Activated CD4-positive, alpha-beta memory T cell treated with anti-CD3 and anti-CD28 coated beads for 36 hours (primary cell): Measurements from ENCODE around the gene CSDE1. TPM values are rescaled to one million over a fixed set of nuclear protein-coding genes. Genes with fewer than 3 reads are reported as not detected.

Source experiments
- CTCF ChIA-PET: fragments of 350-600 bp; sonication (Branson Sonifier 250); formaldehyde crosslinking; loops from one replicate; lab custom pipeline; 2021; ENCODE audit warnings: antibody characterized with exemption, inconsistent platforms; lab: Charles Lee
- POLR2A ChIA-PET: fragments of 350-600 bp; sonication (Branson Sonifier 250); formaldehyde crosslinking; loops from one replicate; lab custom pipeline; 2021; ENCODE audit warnings: antibody characterized with exemption; lab: Charles Lee
- DNase-seq: peaks from one replicate; pipeline ENCODE4 v3.0.0-alpha.2; 2020
- H3K27ac Mint-ChIP-seq: one replicate; pipeline ENCODE4 v1.8.0; 2021; ENCODE audit warnings: mixed read lengths
- H3K27me3 Mint-ChIP-seq: one replicate; pipeline ENCODE4 v1.8.0; 2021; ENCODE audit warnings: mixed read lengths
- H3K36me3 Mint-ChIP-seq: one replicate; pipeline ENCODE4 v1.8.0; 2021; ENCODE audit warnings: mixed read lengths
- H3K4me1 Mint-ChIP-seq: one replicate; pipeline ENCODE4 v1.8.0; 2021; ENCODE audit warnings: low read depth, mixed read lengths
- H3K4me3 Mint-ChIP-seq: one replicate; pipeline ENCODE4 v1.8.0; 2021; ENCODE audit warnings: mild to moderate bottlenecking, mixed read lengths
- H3K9me3 Mint-ChIP-seq: one replicate; pipeline ENCODE4 v1.8.0; 2021; ENCODE audit warnings: mixed read lengths
- intact Hi-C: fragments of 100-400 bp; cut with micrococcal nuclease; formaldehyde crosslinking; loops from one replicate; pipeline ENCODE4 v1.15.1; 2023
- total RNA-seq, 2 experiments: library from RNA; stranded (reverse); gene quantifications; one replicate each; pipeline ENCODE4 v1.2.3, GENCODE V29; 2021

The CSDE1 gene
- total RNA-seq, 2 experiments from 2014 or later, result 452 to 464 TPM

GRCh38 chr1:114746450-114747121 is 11.2 kb downstream of the CSDE1 start:
- peaks cover 53% of the 10 kb centered on the region for H3K36me3 Mint-ChIP-seq
- no peaks in the 10 kb centered on the region for H3K27me3 Mint-ChIP-seq
- peak overlapping the region; percentile 64 for H3K27ac Mint-ChIP-seq
- ChIA-PET POLR2A (interaction anchor here (0.6 to 1.5 kb wide), 2 partner anchors 30 to 1811 kb away, joined by 4 read pairs; partner anchors contain the start of gene NRAS), CTCF (interaction anchor here (0.7 to 1.9 kb wide), 3 partner anchors 10 to 26 kb away, joined by 3 to 7 read pairs (median 5); no protein-coding TSS in a partner anchor)
- intact Hi-C loops, result loop anchor here (1.0 to 2.0 kb wide), 2 partner anchors 11 to 30 kb away; partner anchors contain the start of genes CSDE1 and NRAS
- H3K4me3 Mint-ChIP-seq, result no peak overlapping the region
- H3K4me1 Mint-ChIP-seq, result peaks cover 83% of the 10 kb centered on the region
- peak; percentile 56 for DNase-seq
- no peaks in the 10 kb centered on the region for H3K9me3 Mint-ChIP-seq

GRCh38 chr1:114745291-114745690 is 12.5 kb downstream of the CSDE1 start:
- H3K27ac Mint-ChIP-seq, result peak overlapping the region; percentile 64
- peaks cover 57% of the 10 kb centered on the region for H3K36me3 Mint-ChIP-seq
- ChIA-PET POLR2A (interaction anchor here (1.0 to 1.8 kb wide), 2 partner anchors 8 to 12 kb away, joined by 3 to 12 read pairs; partner anchors contain the start of gene CSDE1), CTCF (interaction anchor here (0.9 kb wide), 1 partner anchor 10 kb away, joined by 3 read pairs; no protein-coding TSS in a partner anchor)
- peak; percentile 24 for DNase-seq
- peaks cover 79% of the 10 kb centered on the region for H3K4me1 Mint-ChIP-seq
- H3K27me3 Mint-ChIP-seq, result no peaks in the 10 kb centered on the region
- intact Hi-C loops, result no loop called here
- H3K4me3 Mint-ChIP-seq, result no peak overlapping the region
- no peaks in the 10 kb centered on the region for H3K9me3 Mint-ChIP-seq

- no peaks in the 10 kb centered on the region for H3K9me3 Mint-ChIP-seq
- H3K4me1 Mint-ChIP-seq, result peaks cover 58% of the 10 kb centered on the region
- DNase-seq, result no peak
- intact Hi-C loops, result no loop called here
- H3K27ac Mint-ChIP-seq, result no peak overlapping the region
- POLR2A ChIA-PET, result no interaction called here
- no peak overlapping the region for H3K4me3 Mint-ChIP-seq
- peaks cover 48% of the 10 kb centered on the region for H3K36me3 Mint-ChIP-seq
- H3K27me3 Mint-ChIP-seq, result no peaks in the 10 kb centered on the region
- CTCF ChIA-PET, result no interaction called here
Measured at GRCh38 chr1:114741963-114742746, 15.6 kb downstream of the CSDE1 start.

GRCh38 chr1:114740331-114740730 is 17.5 kb downstream of the CSDE1 start:
- no peaks in the 10 kb centered on the region for H3K27me3 Mint-ChIP-seq
- no peaks in the 10 kb centered on the region for H3K9me3 Mint-ChIP-seq
- POLR2A ChIA-PET, result no interaction called here
- peaks cover 39% of the 10 kb centered on the region for H3K4me1 Mint-ChIP-seq
- intact Hi-C loops, result no loop called here
- no peak overlapping the region for H3K27ac Mint-ChIP-seq
- no peak overlapping the region for H3K4me3 Mint-ChIP-seq
- no peak for DNase-seq
- CTCF ChIA-PET, result no interaction called here
- H3K36me3 Mint-ChIP-seq, result peaks cover 51% of the 10 kb centered on the region

- Mint-ChIP-seq H3K4me3 (no peak overlapping the region), H3K27ac (no peak overlapping the region), H3K9me3 (no peaks in the 10 kb centered on the region), H3K27me3 (no peaks in the 10 kb centered on the region), H3K36me3 (peaks cover 52% of the 10 kb centered on the region), H3K4me1 (peaks cover 19% of the 10 kb centered on the region)
- POLR2A ChIA-PET, result no interaction called here
- DNase-seq, result no peak
- intact Hi-C loops, result no loop called here
- CTCF ChIA-PET, result no interaction called here
Measured at GRCh38 chr1:114737314-114737849, 20.4 kb downstream of the CSDE1 start.

- Mint-ChIP-seq H3K4me3 (no peak overlapping the region), H3K9me3 (no peaks in the 10 kb centered on the region), H3K4me1 (peaks cover 4% of the 10 kb centered on the region), H3K27me3 (no peaks in the 10 kb centered on the region), H3K27ac (no peak overlapping the region), H3K36me3 (peaks cover 56% of the 10 kb centered on the region)
- intact Hi-C loops, result no loop called here
- CTCF ChIA-PET, result no interaction called here
- no peak for DNase-seq
- POLR2A ChIA-PET, result no interaction called here
Measured at GRCh38 chr1:114735479-114735878, 22.3 kb downstream of the CSDE1 start.

- no peaks in the 10 kb centered on the region for H3K27me3 Mint-ChIP-seq
- H3K9me3 Mint-ChIP-seq, result no peaks in the 10 kb centered on the region
- ChIA-PET CTCF (no interaction called here), POLR2A (no interaction called here)
- H3K36me3 Mint-ChIP-seq, result peaks cover 71% of the 10 kb centered on the region
- intact Hi-C loops, result no loop called here
- no peak overlapping the region for H3K27ac Mint-ChIP-seq
- H3K4me3 Mint-ChIP-seq, result no peak overlapping the region
- no peak for DNase-seq
- H3K4me1 Mint-ChIP-seq, result no peaks in the 10 kb centered on the region
Measured at GRCh38 chr1:114729782-114730181, 28.0 kb downstream of the CSDE1 start.

GRCh38 chr1:114728553-114728952 is 29.2 kb downstream of the CSDE1 start:
- peaks cover 2% of the 10 kb centered on the region for H3K4me1 Mint-ChIP-seq
- H3K27ac Mint-ChIP-seq, result no peak overlapping the region
- H3K9me3 Mint-ChIP-seq, result no peaks in the 10 kb centered on the region
- H3K27me3 Mint-ChIP-seq, result no peaks in the 10 kb centered on the region
- H3K36me3 Mint-ChIP-seq, result peaks cover 71% of the 10 kb centered on the region
- intact Hi-C loops, result no loop called here
- POLR2A ChIA-PET, result no interaction called here
- CTCF ChIA-PET, result no interaction called here
- no peak for DNase-seq
- no peak overlapping the region for H3K4me3 Mint-ChIP-seq

- ChIA-PET CTCF (interaction anchor here (0.9 kb wide), 1 partner anchor 213 kb away, joined by 3 read pairs; no protein-coding TSS in a partner anchor), POLR2A (no interaction called here)
- intact Hi-C loops, result no loop called here
- Mint-ChIP-seq H3K36me3 (peaks cover 70% of the 10 kb centered on the region), H3K4me1 (peaks cover 5% of the 10 kb centered on the region), H3K27ac (no peak overlapping the region), H3K27me3 (no peaks in the 10 kb centered on the region), H3K4me3 (no peak overlapping the region), H3K9me3 (no peaks in the 10 kb centered on the region)
- no peak for DNase-seq
Measured at GRCh38 chr1:114725230-114725629, 32.6 kb downstream of the CSDE1 start.

GRCh38 chr1:114723915-114724314 is 33.9 kb downstream of the CSDE1 start:
- POLR2A ChIA-PET, result no interaction called here
- peak overlapping the region; percentile 61 for H3K27ac Mint-ChIP-seq
- intact Hi-C loops, result no loop called here
- no peak for DNase-seq
- H3K9me3 Mint-ChIP-seq, result no peaks in the 10 kb centered on the region
- H3K4me1 Mint-ChIP-seq, result peaks cover 14% of the 10 kb centered on the region
- H3K27me3 Mint-ChIP-seq, result no peaks in the 10 kb centered on the region
- peaks cover 71% of the 10 kb centered on the region for H3K36me3 Mint-ChIP-seq
- no peak overlapping the region for H3K4me3 Mint-ChIP-seq
- CTCF ChIA-PET, result no interaction called here

GRCh38 chr1:114723457-114723856 is 34.3 kb downstream of the CSDE1 start:
- H3K4me1 Mint-ChIP-seq, result peaks cover 17% of the 10 kb centered on the region
- peaks cover 73% of the 10 kb centered on the region for H3K36me3 Mint-ChIP-seq
- no peaks in the 10 kb centered on the region for H3K27me3 Mint-ChIP-seq
- no peak overlapping the region for H3K4me3 Mint-ChIP-seq
- ChIA-PET CTCF (no interaction called here), POLR2A (no interaction called here)
- DNase-seq, result no peak
- no peaks in the 10 kb centered on the region for H3K9me3 Mint-ChIP-seq
- intact Hi-C loops, result no loop called here
- H3K27ac Mint-ChIP-seq, result peak overlapping the region; percentile 61

GRCh38 chr1:114720492-114720891 is 37.3 kb downstream of the CSDE1 start:
- ChIA-PET CTCF (interaction anchor here (1.6 to 1.8 kb wide), 2 partner anchors 27 to 374 kb away, joined by 4 to 5 read pairs; no protein-coding TSS in a partner anchor), POLR2A (no interaction called here)
- no peak overlapping the region for H3K27ac Mint-ChIP-seq
- H3K4me1 Mint-ChIP-seq, result peaks cover 28% of the 10 kb centered on the region
- no peak overlapping the region for H3K4me3 Mint-ChIP-seq
- H3K9me3 Mint-ChIP-seq, result no peaks in the 10 kb centered on the region
- peaks cover 65% of the 10 kb centered on the region for H3K36me3 Mint-ChIP-seq
- H3K27me3 Mint-ChIP-seq, result no peaks in the 10 kb centered on the region
- DNase-seq, result no peak
- intact Hi-C loops, result no loop called here
